Measurements from ENCODE around the gene PPP2R5D.

Gene PPP2R5D

DNA sequence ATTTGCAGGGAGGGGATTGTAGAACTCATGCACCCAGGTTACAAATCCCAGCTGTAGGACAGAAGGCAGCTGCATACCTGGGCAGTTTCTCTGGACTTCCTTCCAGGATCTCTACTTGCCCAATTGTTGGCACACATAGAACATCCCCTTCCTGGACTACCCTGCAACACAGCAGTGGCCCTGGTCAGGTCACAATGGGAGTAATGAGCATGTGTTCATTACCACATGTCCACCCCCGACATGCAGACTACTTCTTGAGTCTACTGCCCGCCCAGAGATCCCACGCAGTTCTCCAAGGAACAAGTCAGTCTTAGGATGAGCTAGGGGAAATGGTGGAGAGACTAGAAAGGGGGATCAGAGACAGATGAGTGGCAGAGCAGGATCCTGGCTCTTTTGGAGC lies 10.4 kb upstream of the PPP2R5D start:
- peaks cover 20% of the 10 kb centered on the region for H3K4me1 ChIP-seq (ENCODE audit: control insufficient read depth, low read length)
- H4K20me1 ChIP-seq (ENCODE audit: control insufficient read depth, insufficient read depth, low read depth, low read length): peaks cover 6% of the 10 kb centered on the region; the same call in 1 of the 2 replicates
- no peaks in the 10 kb centered on the region for H3K9me2 ChIP-seq (replicated peaks; ENCODE audit: control insufficient read depth, low read length)

DNA sequence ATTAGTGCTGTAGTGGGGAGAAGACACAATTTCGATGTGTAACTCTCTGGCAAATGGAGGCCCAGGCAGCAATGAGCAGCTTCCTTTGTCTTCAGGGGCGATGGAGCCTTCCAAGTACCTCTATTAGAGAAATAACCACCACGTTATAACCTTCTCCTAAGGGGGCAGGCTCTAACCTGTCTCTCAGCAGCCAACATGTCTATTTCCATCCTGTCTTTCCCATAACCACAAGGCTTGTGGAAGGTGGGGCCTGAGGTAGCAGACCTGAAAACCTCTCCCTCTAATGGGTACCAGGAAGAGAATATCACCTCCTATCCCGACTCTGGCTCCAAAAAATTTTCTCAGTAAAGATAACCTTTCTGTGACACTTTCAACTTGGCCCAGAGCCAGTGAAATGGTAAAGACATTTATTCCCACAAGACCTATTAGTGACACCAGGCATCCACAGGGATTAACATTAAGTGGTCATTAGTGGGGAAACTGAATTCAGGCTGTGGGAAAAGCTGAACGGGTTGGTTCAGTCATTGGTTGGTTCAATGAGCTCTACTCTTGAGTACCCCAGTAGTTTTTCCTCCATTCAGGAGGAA lies 9.4 kb upstream of the PPP2R5D start:
- Histone ChIP-seq H3K79me2 (ENCODE audit: control insufficient read depth, low read length) (peaks cover 61% of the 10 kb centered on the region), H3K9me2 (replicated peaks; ENCODE audit: control insufficient read depth, low read length) (no peaks in the 10 kb centered on the region), H3K27me3 (ENCODE audit: control insufficient read depth, low read length) (no peaks in the 10 kb centered on the region), H3K4me1 (ENCODE audit: control insufficient read depth, low read length) (peaks cover 28% of the 10 kb centered on the region), H3K9me3 (ENCODE audit: control insufficient read depth, insufficient read depth, low read length) (no peaks in the 10 kb centered on the region), H3K4me3 (ENCODE audit: low read length) (no peak overlapping the region), H3K36me3 (ENCODE audit: control insufficient read depth, low read length) (peaks cover 45% of the 10 kb centered on the region), H3K27ac (ENCODE audit: low read depth, low read length) (no peak overlapping the region), H3K4me2 (ENCODE audit: low read length) (peak overlapping the region; percentile 1; the same call in 1 of the 2 replicates), H4K20me1 (ENCODE audit: control insufficient read depth, insufficient read depth, low read depth, low read length) (peaks cover 6% of the 10 kb centered on the region; the same call in 1 of the 2 replicates), H3F3A (ENCODE audit: control insufficient read depth, insufficient read depth) (0 out of 2 replicates have a peak, but pooled peaks cover 5% of the 10 kb centered on the region)
- TF ChIP-seq, protein P1, sequence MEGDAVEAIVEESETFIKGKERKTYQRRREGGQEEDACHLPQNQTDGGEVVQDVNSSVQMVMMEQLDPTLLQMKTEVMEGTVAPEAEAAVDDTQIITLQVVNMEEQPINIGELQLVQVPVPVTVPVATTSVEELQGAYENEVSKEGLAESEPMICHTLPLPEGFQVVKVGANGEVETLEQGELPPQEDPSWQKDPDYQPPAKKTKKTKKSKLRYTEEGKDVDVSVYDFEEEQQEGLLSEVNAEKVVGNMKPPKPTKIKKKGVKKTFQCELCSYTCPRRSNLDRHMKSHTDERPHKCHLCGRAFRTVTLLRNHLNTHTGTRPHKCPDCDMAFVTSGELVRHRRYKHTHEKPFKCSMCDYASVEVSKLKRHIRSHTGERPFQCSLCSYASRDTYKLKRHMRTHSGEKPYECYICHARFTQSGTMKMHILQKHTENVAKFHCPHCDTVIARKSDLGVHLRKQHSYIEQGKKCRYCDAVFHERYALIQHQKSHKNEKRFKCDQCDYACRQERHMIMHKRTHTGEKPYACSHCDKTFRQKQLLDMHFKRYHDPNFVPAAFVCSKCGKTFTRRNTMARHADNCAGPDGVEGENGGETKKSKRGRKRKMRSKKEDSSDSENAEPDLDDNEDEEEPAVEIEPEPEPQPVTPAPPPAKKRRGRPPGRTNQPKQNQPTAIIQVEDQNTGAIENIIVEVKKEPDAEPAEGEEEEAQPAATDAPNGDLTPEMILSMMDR (IDR thresholded peaks at IDR 0.05; ENCODE audit: low read depth, low read length, poor library complexity, severe bottlenecking): no peak
- no peak for TF ChIP-seq EZH2phosphoT487 (IDR thresholded peaks at IDR 0.05; ENCODE audit: borderline replicate concordance, low read length)

More for the DNA sequence above, 10.4 kb upstream of the PPP2R5D start:
- H3K79me2 ChIP-seq (ENCODE audit: control insufficient read depth, low read length): peaks cover 51% of the 10 kb centered on the region
- no peak overlapping the region for H3K4me2 ChIP-seq (ENCODE audit: low read length)
- no peak for TF ChIP-seq EZH2phosphoT487 (IDR thresholded peaks at IDR 0.05; ENCODE audit: borderline replicate concordance, low read length)
- TF ChIP-seq, protein P1 (IDR thresholded peaks at IDR 0.05; ENCODE audit: low read depth, low read length, poor library complexity, severe bottlenecking): no peak
- H3K9me3 ChIP-seq (ENCODE audit: control insufficient read depth, insufficient read depth, low read length): no peaks in the 10 kb centered on the region
- no peaks in the 10 kb centered on the region for H3K27me3 ChIP-seq (ENCODE audit: control insufficient read depth, low read length)
- H3K36me3 ChIP-seq (ENCODE audit: control insufficient read depth, low read length): peaks cover 56% of the 10 kb centered on the region
- H3K27ac ChIP-seq (ENCODE audit: low read depth, low read length): no peak overlapping the region
- H3K4me3 ChIP-seq (ENCODE audit: low read length): no peak overlapping the region
- H3F3A ChIP-seq (ENCODE audit: control insufficient read depth, insufficient read depth): 0 out of 2 replicates have a peak, but pooled peaks cover 5% of the 10 kb centered on the region

DNA sequence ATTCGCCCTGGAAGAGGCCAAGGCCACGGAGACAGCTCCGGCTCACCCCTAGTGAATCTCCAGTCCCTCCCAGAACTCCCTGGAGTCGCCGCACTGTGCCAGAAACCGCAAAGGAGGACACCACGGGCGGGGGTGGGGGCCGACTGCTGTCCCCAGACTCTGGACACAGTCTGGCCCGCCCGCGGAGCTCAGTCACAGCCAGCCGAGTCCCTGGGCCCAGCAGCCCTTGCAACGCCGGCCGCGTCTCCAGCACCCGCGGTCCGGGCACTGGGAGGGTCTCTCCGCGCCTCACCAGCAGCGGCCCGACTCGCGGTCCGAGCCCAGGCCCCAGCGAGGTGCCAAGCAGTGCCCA lies 5.9 kb upstream of the PPP2R5D start:
- TF ChIP-seq, protein P1 (IDR thresholded peaks at IDR 0.05; ENCODE audit: low read depth, low read length, poor library complexity, severe bottlenecking): no peak
- no peak for TF ChIP-seq EZH2phosphoT487 (IDR thresholded peaks at IDR 0.05; ENCODE audit: borderline replicate concordance, low read length)
- Histone ChIP-seq H3F3A (ENCODE audit: control insufficient read depth, insufficient read depth) (peaks cover 8% of the 10 kb centered on the region; the same call in 1 of the 2 replicates), H3K4me3 (ENCODE audit: low read length) (peak overlapping the region; percentile 78), H3K4me2 (ENCODE audit: low read length) (peak overlapping the region; percentile 90), H3K4me1 (ENCODE audit: control insufficient read depth, low read length) (peaks cover 35% of the 10 kb centered on the region), H3K36me3 (ENCODE audit: control insufficient read depth, low read length) (peaks cover 39% of the 10 kb centered on the region), H3K27ac (ENCODE audit: low read depth, low read length) (peak overlapping the region; percentile 58), H3K9me3 (ENCODE audit: control insufficient read depth, insufficient read depth, low read length) (no peaks in the 10 kb centered on the region), H3K79me2 (ENCODE audit: control insufficient read depth, low read length) (peaks cover 59% of the 10 kb centered on the region), H3K27me3 (ENCODE audit: control insufficient read depth, low read length) (no peaks in the 10 kb centered on the region), H3K9me2 (replicated peaks; ENCODE audit: control insufficient read depth, low read length) (no peaks in the 10 kb centered on the region), H4K20me1 (ENCODE audit: control insufficient read depth, insufficient read depth, low read depth, low read length) (peaks cover 6% of the 10 kb centered on the region; the same call in 1 of the 2 replicates)

Data from DOHH2 (cell line).